NCI-H1436 treated with DMSO at 0.1 percent for 48 hours (cell line): ENCODE data around the gene TDP1.
"Not testable (repeated sequence)": the region's sequence is repeated elsewhere in the genome, so short reads cannot be mapped to it uniquely, and the experiment has no call there.

Source experiments
- DNase-seq: peaks from one replicate; lab custom pipeline; 2025; lab: John Stamatoyannopoulos, UW

Gene TDP1

GRCh38 chr14:90049390-90049789, 93.7 kb downstream of the TDP1 start:
- DNase-seq: no peak

DNA sequence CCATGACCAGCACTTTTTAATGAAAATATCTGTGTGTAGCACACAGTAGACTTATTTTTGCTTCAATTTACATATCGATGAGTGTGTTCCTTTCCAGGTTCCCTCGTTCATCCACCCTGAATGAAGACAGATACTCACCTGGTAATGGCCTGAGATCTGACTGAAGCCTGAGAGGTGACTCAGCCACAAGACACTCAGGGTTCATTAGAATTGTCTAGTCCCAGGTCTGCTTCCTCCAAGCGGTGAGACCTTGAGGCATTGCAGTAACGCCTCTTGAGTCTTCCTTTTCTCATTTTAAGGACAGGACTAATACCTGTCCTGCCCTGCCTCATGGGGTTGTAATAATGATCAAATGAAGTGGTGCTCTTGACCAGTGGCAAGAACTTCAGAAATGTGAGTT, 94.5 kb downstream of the TDP1 start:
- DNase-seq: no peak

DNA sequence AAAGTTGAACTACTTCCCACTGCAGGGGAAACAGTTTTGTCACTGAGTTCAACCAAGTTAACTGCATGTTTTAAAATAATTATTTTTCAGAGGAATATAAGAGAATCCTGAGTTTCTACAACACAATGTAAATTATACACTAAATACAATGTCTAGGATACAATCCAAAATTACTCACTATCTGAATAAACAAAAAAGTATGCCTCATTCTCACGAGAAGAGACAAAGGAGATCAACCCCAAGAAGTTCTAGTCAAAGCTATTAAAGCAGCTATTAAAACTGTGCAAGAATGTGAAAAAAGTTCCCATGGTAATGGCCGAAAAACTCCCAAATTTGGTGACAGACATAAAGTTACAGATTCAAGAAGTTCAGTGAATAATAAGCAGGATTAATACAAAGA, 97.3 kb downstream of the TDP1 start:
- no peak for DNase-seq

- no peak for DNase-seq
Measured at GRCh38 chr14:90054803-90055202, 99.1 kb downstream of the TDP1 start.

- no peak for DNase-seq
Measured at GRCh38 chr14:90056826-90057225, 101.1 kb downstream of the TDP1 start.

- no peak for DNase-seq
Measured at GRCh38 chr14:90058876-90059458, 103.2 kb downstream of the TDP1 start.

DNA sequence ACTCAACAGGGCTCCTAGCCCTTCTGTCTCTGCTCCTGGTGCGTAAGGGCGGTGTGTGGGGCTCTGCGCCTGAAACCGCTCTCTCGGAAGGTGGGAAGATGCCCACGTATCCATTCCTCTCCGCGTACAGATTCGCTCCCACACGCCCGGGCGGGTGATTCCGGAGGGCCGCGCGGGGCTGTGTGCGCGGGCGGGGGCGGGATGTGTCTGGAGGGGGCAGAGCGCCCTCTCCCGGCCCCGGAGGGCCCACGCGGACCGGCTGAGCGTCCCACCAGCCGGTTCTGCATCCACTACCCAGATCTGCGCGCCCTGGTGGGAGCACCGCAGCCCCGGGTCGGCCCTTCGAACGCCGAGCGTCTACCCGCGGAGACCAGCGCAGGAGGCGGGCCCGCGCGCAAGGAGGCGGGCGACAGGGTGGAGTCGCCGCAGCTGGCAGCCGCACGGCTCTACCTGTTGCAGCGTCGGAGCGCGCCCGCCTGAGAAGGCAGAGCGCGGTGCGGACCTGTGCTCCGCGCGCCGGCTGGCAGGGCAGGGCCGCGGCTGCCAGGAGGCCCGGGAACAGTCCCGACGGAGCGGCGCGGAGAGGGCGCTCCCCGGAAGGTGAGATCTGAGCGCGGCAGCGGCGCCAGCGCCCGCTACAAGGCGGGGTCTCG, 104.7 kb downstream of the TDP1 start:
- no peak for DNase-seq

DNA sequence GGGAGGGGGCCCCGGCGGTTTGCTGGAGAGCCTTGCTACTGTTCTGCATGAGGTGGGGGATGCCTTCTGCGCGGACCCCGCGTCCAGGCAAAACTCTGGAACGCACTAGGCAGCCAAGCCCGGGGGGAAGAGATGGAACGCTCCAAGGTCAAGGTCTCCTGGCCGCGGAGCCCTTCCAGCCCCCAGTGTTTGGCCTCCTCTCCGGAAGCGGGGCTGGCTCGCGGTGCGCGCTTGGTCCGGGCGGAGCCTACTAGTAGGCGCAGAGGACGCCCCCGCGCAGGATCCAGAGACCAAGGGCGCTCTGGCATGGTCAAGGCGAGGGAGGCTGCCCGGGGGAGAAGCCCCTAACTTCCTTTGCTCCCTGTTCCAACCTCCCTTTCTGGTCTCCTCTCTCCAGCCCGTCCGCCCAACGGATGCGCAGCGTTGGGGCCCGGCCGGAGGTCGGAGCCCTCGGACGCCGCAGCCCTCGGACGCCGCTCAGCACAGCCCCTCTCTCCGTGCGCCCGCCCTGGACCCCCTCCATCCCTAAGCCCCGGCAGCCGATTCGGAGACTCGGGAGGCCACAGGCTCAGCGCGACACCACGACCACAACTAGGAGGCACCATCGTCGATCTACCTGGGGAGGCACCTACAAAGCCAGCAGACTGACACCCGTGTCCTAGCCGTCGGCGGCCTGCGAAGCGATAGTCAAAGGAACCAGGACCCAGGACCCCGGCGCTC, 105.4 kb downstream of the TDP1 start:
- no peak for DNase-seq

DNA sequence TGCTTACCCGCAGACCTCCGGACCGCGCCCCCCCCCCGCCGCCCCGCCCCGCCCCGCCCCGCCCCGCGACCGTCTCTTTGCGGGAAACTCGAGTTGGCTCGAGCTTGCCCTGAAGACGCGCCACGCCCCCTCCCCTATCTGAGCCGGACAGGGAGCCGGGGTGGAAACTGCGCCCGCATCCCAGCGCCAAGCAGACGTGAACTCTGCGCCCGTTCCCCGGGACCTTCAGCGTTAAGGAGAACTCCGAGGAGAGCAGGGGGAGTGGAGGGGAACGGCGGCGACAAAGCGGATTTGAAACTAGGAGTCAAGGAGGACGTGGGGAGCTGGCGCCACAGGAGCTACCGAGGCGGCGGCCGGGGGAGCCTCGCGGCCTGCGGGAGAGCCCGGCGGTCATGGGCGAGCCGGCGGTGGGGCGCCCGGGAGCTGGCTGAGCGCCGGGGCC, 106.0 kb downstream of the TDP1 start, which contains the start of gene KCNK13:
TSS of gene KCNK13 (plus strand) at position 310 of the 442 bp plus-strand sequence. CDS start 212 bp downstream, outside the sequence.
- no peak for DNase-seq

DNA sequence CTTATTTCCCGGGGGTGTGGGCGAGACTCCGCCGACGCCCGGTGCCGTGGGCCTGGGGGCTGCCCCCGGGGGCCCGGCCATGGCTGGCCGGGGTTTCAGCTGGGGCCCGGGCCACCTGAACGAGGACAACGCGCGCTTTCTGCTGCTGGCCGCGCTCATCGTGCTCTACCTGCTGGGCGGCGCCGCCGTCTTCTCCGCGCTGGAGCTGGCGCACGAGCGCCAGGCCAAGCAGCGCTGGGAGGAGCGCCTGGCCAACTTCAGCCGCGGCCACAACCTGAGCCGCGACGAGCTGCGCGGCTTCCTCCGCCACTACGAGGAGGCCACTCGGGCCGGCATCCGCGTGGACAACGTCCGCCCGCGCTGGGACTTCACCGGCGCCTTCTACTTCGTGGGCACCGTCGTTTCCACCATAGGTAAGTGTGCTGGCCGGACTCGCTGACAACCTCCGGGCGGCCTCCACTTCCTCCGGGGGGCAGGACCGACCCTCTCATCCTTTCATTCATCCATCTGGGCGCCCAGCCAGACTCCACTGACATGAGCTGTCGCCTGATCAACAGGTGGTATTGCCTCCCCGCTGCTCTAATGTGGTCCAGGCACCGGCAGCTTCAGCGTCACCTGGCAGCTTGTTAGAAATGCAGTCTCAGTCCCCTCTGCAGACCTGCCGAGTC, 106.5 kb downstream of the TDP1 start:
- no peak for DNase-seq

DNA sequence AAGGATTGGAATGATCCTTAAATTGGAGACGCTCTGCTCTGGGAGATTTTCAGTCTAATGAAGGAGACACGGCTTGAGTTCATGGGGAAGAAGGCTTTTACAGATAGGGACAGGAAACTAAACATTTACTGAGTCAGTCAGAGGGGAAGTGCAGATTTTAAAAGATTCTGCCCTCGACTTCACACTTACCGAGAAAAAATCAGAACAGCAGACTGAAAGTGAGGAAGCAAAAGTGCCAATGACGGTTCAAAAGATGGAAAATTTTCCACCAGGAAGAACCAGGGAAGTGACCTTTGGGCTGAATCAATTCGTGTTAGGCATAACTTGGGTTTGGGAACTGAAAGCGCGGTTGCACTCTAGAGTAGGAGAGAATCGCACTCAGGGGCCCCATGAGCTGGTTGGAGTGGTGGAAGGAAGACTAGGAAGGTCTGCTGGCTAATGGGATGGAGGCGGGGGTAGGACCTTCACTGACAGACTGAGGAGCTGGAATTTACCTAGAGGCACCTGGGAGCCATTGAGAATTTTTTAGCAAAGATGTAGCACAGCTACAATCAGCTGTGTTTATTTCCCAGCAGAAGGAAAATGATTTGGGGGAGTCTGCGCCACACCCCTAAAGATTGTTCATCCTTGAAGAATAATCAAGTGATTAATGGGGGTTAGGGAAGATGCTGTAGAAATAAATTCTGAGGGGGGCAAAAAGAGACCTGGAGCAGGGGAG, 107.3 kb downstream of the TDP1 start:
- DNase-seq: no peak

GRCh38 chr14:90072350-90072749, 116.6 kb downstream of the TDP1 start:
- DNase-seq: no peak

DNA sequence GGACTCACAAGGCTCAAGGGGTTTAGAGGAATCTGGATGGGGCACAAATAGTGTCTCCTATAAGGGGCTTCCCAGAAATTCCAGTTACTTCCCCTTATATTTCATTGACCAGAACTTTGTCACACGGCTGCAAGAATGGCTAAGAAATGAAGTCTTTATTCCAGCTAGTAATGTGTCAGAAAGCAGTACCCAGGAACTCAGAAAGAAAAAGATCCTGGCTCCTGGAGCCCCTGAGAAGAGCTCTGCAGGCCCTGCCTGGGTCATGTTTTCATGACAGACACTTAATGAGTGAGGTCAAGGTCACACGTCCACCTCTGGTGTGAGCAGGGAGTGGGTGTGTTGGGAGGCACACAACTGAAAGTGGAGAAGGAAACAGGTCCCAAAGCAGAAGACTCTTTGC, 123.8 kb downstream of the TDP1 start:
- no peak for DNase-seq

DNA sequence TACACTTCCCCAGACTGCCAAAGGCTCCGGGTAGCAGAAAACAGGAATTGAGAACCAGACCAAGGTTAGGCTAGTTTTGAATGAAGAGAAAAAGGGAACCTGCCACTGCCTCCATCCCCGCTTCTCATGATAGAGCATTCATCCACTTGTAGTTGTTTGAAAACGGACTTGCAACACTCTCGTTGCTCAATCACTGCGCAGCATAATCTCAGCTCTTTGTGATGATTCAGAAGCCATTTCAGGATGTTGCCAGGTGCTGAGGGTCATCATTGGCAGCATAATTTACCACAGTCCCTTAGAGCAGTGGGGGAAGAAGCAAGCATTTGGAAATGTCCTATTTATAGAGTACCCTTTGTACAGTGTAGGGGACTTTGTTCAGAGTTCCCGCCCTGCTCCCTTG, 131.7 kb downstream of the TDP1 start:
- no peak for DNase-seq

DNA sequence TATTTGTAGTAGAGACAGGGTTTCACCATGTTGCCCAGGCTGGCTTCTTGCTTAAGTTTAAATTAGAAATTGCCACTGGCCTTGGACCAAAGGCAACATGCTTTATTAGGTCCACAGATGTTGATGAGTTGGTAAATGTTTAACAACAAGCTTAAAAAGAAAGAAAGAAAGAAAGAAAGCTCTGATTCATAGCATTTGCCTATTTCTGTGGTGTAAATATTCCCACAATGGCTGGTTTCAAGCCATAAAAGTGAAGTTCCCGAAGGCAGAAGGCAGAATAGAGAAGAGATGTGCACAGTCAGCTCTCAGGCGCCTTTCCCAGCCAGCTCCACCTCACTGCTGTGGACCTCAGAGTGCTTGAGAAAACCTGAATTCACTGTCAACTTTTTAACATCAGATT, 132.4 kb downstream of the TDP1 start:
- DNase-seq: no peak

- DNase-seq: not testable (repeated sequence)
Measured at GRCh38 chr14:90089486-90089885, 133.8 kb downstream of the TDP1 start.

DNA sequence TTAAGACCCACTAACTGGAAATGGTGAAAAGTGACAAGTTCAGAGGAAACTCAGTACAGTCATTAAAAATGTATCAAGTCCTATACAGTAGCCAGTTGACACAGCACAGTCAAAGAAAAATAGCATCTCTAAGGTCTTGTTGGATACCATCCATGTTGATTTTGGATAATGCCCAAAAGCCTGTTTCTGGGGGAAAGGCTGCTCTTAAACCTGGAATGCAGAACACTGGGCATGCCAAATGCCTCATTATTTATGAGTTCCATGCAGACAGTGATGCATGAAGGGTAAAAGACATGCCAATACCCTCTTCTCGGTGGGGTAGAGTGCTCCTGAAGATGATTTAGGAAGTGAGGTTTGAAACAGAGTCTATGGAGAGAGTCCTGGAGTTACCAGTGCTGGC, 135.7 kb downstream of the TDP1 start:
- DNase-seq: no peak

GRCh38 chr14:90093942-90094595, 138.3 kb downstream of the TDP1 start:
- DNase-seq: no peak
